ENCODE results near the gene SLC35B1. TPM values are rescaled to one million over a fixed set of nuclear protein-coding genes. Genes with fewer than 3 reads are reported as not detected.

SLC35B1 gene
- total RNA-seq, 1 experiment from 2014 or later, result 55.9 TPM

- no peak for TF ChIP-seq ZNF281 (CRISPR knock-in tag; IDR thresholded peaks at IDR 0.05)
- no peak for TF ChIP-seq CDX4 (CRISPR knock-in tag; IDR thresholded peaks at IDR 0.05; ENCODE audit: borderline replicate concordance)
- no peak for TF ChIP-seq ERG (CRISPR knock-in tag; IDR thresholded peaks at IDR 0.05)
- no peak for TF ChIP-seq CREB1 (CRISPR knock-in tag; IDR thresholded peaks at IDR 0.05)
- no peak for TF ChIP-seq ZNF532 (CRISPR knock-in tag; IDR thresholded peaks at IDR 0.05; ENCODE audit: borderline replicate concordance)
- TF ChIP-seq ZMAT4 (CRISPR knock-in tag; IDR thresholded peaks at IDR 0.05), result no peak
Measured at GRCh38 chr17:49698005-49698404, 9.8 kb downstream of the SLC35B1 start (continued).

GRCh38 chr17:49696233-49696761, 11.5 kb downstream of the SLC35B1 start:
- Mint-ChIP-seq H3K4me1 (peaks cover 16% of the 10 kb centered on the region), H3K27me3 (ENCODE audit: low read depth) (no peaks in the 10 kb centered on the region; the same call in 1 of the 2 replicates), H3K36me3 (peaks cover 8% of the 10 kb centered on the region), H3K9me3 (no peaks in the 10 kb centered on the region), H3K27ac (no peak overlapping the region), H3K4me3 (no peak overlapping the region)
- POLR2A ChIA-PET, result no interaction called here
- no peak for TF ChIP-seq MLX (CRISPR knock-in tag; IDR thresholded peaks at IDR 0.05)
- CTCF ChIA-PET, result interaction anchor here (0.8 to 10.8 kb wide), 9 partner anchors 12 to 140 kb away, joined by 3 to 99 read pairs (median 6); partner anchors contain the start of genes NXPH3 and SLC35B1
- ATAC-seq (no peak), DNase-seq (ENCODE audit: low spot score) (no peak)

GRCh38 chr17:49695698-49696232, 12.0 kb downstream of the SLC35B1 start:
- H3K27me3 Mint-ChIP-seq (ENCODE audit: low read depth), result no peaks in the 10 kb centered on the region; the same call in 1 of the 2 replicates
- CTCF ChIA-PET, result interaction anchor here (0.8 to 10.8 kb wide), 9 partner anchors 12 to 140 kb away, joined by 3 to 99 read pairs (median 6); partner anchors contain the start of genes NXPH3 and SLC35B1
- ATAC-seq (no peak), DNase-seq (ENCODE audit: low spot score) (no peak)
- H3K9me3 Mint-ChIP-seq, result no peaks in the 10 kb centered on the region
- no peak overlapping the region for H3K27ac Mint-ChIP-seq
- H3K4me3 Mint-ChIP-seq, result no peak overlapping the region
- POLR2A ChIA-PET, result no interaction called here
- peaks cover 3% of the 10 kb centered on the region for H3K36me3 Mint-ChIP-seq
- H3K4me1 Mint-ChIP-seq, result peaks cover 21% of the 10 kb centered on the region
- TF ChIP-seq ZSCAN18 (CRISPR knock-in tag; IDR thresholded peaks at IDR 0.05), result no peak
- no peak for TF ChIP-seq ETV6 (CRISPR knock-in tag; IDR thresholded peaks at IDR 0.05)
- no peak for TF ChIP-seq ZNF281 (CRISPR knock-in tag; IDR thresholded peaks at IDR 0.05)
- TF ChIP-seq ELF4 (CRISPR knock-in tag; IDR thresholded peaks at IDR 0.05; ENCODE audit: low read depth), result no peak
- no peak for TF ChIP-seq ZBTB21 (CRISPR knock-in tag; IDR thresholded peaks at IDR 0.05; ENCODE audit: borderline replicate concordance)
- TF ChIP-seq FOXP4 (CRISPR knock-in tag; IDR thresholded peaks at IDR 0.05), result no peak
- no peak for TF ChIP-seq JAZF1 (CRISPR knock-in tag; IDR thresholded peaks at IDR 0.05)

Measured in WTC11 (cell line).